ENCODE results near the gene GTPBP8.

The GTPBP8 gene

GRCh38 chr3:112990672-112991602, at the start of gene GTPBP8:
Gene GTPBP8, plus strand, starts transcription at chr3:112990984. Its CDS starts 16 bp downstream, at chr3:112991000.
- DNase-seq, result peak; percentile 93

DNA sequence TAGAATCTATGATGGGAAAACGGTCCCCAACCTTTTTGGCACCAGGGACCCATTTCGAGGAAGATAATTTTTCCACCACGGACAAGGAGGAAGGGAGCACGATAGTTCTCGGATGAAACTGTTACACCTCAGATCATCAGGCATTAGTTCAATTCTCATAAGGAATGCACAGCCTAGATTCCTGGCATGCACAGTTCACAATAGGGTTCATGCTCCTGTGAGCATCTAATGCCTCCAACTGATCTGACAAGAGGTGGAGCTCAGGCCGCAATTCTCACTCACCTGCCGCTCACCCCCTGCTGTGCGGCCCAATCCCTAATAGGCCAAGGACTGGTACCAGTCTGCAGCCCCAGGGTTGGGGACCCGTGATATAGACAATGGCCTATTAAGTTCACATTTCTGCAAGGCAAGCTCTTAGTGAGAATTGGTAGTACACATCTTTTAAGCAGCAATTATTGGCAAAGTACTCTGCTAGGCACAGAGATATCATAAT, 42.4 kb upstream of the GTPBP8 start:
- no peak for DNase-seq

- no peak for DNase-seq
Measured at GRCh38 chr3:112956351-112956750, 34.4 kb upstream of the GTPBP8 start.

GRCh38 chr3:112958811-112959560, 31.8 kb upstream of the GTPBP8 start:
- DNase-seq, result no peak

GRCh38 chr3:112963683-112964082, 27.1 kb upstream of the GTPBP8 start:
- DNase-seq, result no peak

DNA sequence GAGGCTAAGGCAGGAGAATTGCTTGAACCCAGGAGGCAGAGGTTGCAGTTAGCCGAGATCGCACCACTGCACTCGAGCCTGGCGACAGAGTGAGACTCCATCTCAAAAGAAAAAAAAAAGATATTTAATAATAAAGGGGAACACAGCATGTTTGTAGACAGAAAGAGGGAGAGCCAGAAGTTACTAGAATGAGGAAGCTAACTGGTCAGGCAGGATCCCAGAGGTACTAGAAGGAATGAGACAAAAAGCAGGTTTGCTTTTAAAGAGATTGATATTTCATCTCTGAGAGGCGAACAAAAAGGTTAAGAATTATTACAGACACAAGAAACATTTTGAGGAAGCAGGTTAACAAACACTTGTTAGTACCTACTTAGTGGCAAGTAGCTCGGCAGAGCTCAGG, 25.1 kb upstream of the GTPBP8 start:
- no peak for DNase-seq

- DNase-seq, result no peak
Measured at GRCh38 chr3:112966633-112967032, 24.2 kb upstream of the GTPBP8 start.

DNA sequence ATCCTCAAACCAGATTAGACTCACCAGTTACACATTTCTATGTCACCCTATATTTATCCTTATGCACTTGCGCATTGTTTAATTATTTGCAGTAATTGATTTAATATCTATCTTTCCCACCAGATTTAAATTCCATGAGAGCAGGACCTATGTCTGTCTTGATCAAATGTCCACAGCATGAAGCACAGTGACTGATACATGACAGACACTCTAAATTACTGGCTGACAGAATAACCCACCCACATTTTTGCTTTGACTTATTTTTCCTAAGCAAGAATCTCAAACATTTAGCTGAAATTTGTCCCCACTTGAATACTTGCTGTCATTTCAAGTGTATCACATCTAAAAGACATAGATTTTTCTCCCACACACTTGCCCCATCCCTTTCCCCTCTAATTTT, 23.4 kb upstream of the GTPBP8 start:
- no peak for DNase-seq

GRCh38 chr3:112967828-112968227, 23.0 kb upstream of the GTPBP8 start:
- DNase-seq, result no peak

GRCh38 chr3:112972158-112972557, 18.6 kb upstream of the GTPBP8 start:
- no peak for DNase-seq

GRCh38 chr3:112973325-112974177, 17.2 kb upstream of the GTPBP8 start:
- DNase-seq, result no peak

DNA sequence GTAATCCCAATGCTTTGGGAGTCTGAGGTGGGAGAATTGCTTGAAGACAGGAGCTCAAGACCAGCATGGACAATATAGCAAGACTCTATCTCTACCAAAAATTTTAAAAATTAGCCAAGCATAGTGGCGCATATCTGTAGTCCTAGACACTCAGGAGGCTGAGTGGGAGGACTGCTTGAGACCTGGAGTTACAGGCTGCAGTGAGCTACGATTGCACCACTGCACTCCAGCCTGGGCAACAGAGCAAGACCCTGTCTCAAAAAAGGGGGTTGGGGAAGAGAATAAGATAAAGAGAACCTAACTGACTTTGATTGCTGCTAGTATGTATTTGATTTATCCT, 16.6 kb upstream of the GTPBP8 start:
- DNase-seq, result no peak

DNA sequence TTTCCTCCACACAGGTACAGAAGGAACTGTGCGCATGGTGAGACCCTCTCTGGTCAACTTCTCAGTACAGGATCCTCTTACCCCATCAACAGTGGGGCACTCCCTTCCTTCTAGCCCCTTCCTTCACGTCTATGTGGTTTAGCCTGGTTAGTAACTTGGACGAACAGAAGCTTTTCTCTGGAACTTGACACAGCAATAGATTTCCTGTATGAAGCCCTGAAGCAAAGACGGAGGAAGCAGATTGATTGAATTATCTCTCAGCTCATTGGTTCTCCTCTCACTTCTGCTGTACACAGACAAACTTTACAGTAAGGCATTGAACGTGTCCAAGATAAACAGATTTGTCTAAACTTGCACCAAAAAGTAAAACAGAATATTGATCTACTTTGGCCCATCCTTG, 15.9 kb upstream of the GTPBP8 start, which contains the start of gene CD200R1:
Gene CD200R1, minus strand, starts transcription at position 210 of the 400 bp plus-strand sequence. CDS start 246 bp downstream, outside the sequence.
- DNase-seq, result no peak

DNA sequence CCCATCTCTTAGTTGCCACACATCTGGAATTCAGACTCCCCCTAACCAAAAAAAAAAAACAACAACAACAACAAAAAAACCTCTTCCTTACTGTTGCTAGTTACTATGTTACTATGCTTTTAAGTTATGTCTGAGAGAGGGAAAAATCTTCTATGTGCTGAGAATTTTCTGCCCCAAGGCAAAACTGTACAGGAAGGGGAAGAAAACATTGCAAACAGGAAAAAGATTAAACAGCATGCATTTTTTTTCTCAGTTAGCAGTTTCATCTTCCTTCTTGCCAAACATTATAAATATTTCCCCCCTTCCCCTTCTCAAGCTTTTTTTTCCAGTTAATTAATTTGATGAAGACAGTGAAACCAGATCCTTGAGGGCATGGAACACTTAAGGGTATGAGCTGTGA, 14.8 kb upstream of the GTPBP8 start:
- no peak for DNase-seq

GRCh38 chr3:112976953-112977352, 13.8 kb upstream of the GTPBP8 start:
- no peak for DNase-seq

- no peak for DNase-seq
Measured at GRCh38 chr3:112979244-112979832, 11.4 kb upstream of the GTPBP8 start.

- DNase-seq, result no peak
Measured at GRCh38 chr3:112980080-112980479, 10.7 kb upstream of the GTPBP8 start.

- DNase-seq, result no peak
Measured at GRCh38 chr3:112982710-112983109, 8.1 kb upstream of the GTPBP8 start.

GRCh38 chr3:112984485-112984884, 6.3 kb upstream of the GTPBP8 start:
- no peak for DNase-seq

DNA sequence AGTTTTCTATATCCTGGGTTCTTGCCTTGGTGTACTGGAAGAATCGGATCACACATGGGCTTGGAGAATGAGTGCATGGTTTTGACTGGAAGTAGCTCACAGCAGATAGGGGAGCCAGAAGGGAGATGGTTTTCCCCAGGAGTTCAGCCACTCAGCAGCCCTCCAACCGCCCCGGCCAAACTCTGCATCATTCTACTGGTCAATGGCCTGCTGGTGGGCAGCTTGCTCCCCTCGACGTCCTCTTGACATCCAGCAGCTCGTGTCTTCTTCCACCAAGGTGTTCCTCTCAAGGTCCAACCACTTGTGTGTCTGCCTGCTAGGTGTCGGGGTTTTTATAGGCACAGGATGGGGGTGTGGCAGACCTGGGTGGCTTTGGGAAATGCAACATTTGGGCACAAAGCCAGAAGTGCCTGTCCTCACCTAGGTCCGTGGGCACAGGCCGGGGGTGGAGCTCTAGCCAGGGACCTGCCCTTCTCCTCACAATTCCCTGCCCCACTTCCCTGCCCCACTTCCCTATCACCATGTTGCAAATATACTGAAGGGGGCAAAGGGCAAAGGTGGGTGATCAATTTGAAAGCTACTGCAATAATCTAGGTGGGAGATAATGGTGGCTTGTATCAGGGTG, 3.0 kb upstream of the GTPBP8 start:
- DNase-seq, result no peak

GRCh38 chr3:112995800-112996199, 5.0 kb downstream of the GTPBP8 start:
- DNase-seq, result no peak

DNA sequence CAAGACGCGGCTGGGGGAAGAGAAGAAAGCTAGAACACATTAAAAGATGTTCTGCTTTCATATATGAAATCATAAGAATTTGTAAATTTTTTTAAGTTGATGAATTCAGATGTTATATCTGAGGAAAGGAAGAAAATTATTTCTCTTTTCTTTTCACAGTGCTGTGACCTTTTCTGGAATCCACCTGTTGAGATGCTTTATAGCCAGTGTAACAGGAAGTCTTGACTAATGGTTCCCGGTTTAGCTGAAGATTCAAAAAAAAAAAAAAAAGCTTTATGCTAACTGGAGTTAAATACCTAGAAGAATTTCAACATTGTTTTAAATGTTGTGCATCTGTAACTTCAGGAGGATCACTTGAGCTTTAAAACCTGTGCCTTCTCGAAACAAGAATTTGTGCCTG, 9.9 kb downstream of the GTPBP8 start:
- DNase-seq, result no peak

All from right forelimb (tissue), 1 donor.